Common myeloid progenitor, CD34-positive (primary cell): Measurements from ENCODE around the gene BPIFB4.

Experiments used
- CTCF ChIA-PET: fragments of 350-600 bp; sonication (Branson Sonifier 250); formaldehyde crosslinking; loops from one replicate; lab custom pipeline; 2021; ENCODE audit warnings: antibody characterized with exemption; lab: Charles Lee
- POLR2A ChIA-PET: fragments of 350-600 bp; sonication (Branson Sonifier 250); formaldehyde crosslinking; loops from one replicate; lab custom pipeline; 2021; ENCODE audit warnings: antibody characterized with exemption; lab: Charles Lee
- DNase-seq, 3 donors: peaks; one replicate each; pipeline versions ENCODE4 v3.0.0 to v3.0.0-alpha.2; 2013
- H3K27ac ChIP-seq, 2 experiments: 1 replicate in 1 of 2; 2 replicates in 1 of 2; pipeline ENCODE4 v1.7.0; 2013; ENCODE audit warnings: inconsistent platforms in 2 of 2, low read length in 2 of 2, mild to moderate bottlenecking in 2 of 2, low read depth in 1 of 2, moderate library complexity in 1 of 2; ENCODE audit not compliant: severe bottlenecking in 2 of 2, insufficient read depth in 1 of 2, poor library complexity in 1 of 2
- H3K27me3 ChIP-seq, 5 experiments: replicated peaks in 2 of 5; 1 replicate in 3 of 5; 2 replicates in 2 of 5; pipeline versions ENCODE4 v1.6.1 to v1.7.0; 2013; ENCODE audit warnings: low read length in 4 of 5, mild to moderate bottlenecking in 2 of 5, moderate library complexity in 2 of 5, inconsistent platforms in 1 of 5; ENCODE audit not compliant: insufficient read depth in 5 of 5, control insufficient read depth in 4 of 5
- H3K36me3 ChIP-seq, 4 experiments: 1 replicate in 2 of 4; 2 replicates in 2 of 4; pipeline versions ENCODE4 v1.6.1 to v1.7.0; 2013; ENCODE audit warnings: low read length in 3 of 4, control low read depth in 1 of 4, mild to moderate bottlenecking in 1 of 4; ENCODE audit not compliant: control insufficient read depth in 4 of 4, insufficient read depth in 4 of 4
- H3K4me1 ChIP-seq, 4 experiments: 1 replicate in 3 of 4; 2 replicates in 1 of 4; pipeline versions ENCODE4 v1.6.1 to v1.7.1; 2013; ENCODE audit warnings: low read length in 3 of 4, mild to moderate bottlenecking in 3 of 4, control low read depth in 1 of 4, inconsistent platforms in 1 of 4, moderate library complexity in 1 of 4; ENCODE audit not compliant: control insufficient read depth in 4 of 4, insufficient read depth in 4 of 4; ENCODE audit errors: control extremely low read depth in 1 of 4
- H3K4me3 ChIP-seq, 7 experiments: 1 replicate in 4 of 7; 2 replicates in 3 of 7; pipeline versions ENCODE4 v1.5.1 to v1.7.0; 2013; ENCODE audit warnings: mild to moderate bottlenecking in 7 of 7, low read length in 6 of 7, moderate library complexity in 6 of 7, inconsistent platforms in 2 of 7, low read depth in 2 of 7, control low read depth in 1 of 7; ENCODE audit not compliant: insufficient read depth in 4 of 7, control insufficient read depth in 1 of 7; ENCODE audit errors: extremely low read depth in 1 of 7
- H3K9me3 ChIP-seq, 5 experiments: 1 replicate in 4 of 5; 2 replicates in 1 of 5; pipeline versions ENCODE4 v1.6.1 to v1.7.1; 2013; ENCODE audit warnings: low read length in 4 of 5, mild to moderate bottlenecking in 2 of 5, inconsistent platforms in 1 of 5, low read depth in 1 of 5, moderate library complexity in 1 of 5; ENCODE audit not compliant: control insufficient read depth in 4 of 5, insufficient read depth in 2 of 5; ENCODE audit errors: control extremely low read depth in 1 of 5
- WGBS: methylation state at CpG from one replicate; pipeline ENCODE4 v1.1.5; 2013; ENCODE audit not compliant: insufficient coverage; 5-methylcytosine and 5-hydroxymethylcytosine counted together

Gene BPIFB4

GRCh38 chr20:33125983-33126382, 46.5 kb downstream of the BPIFB4 start:
- CTCF ChIA-PET: no interaction called here

GRCh38 chr20:33127422-33128097, 48.1 kb downstream of the BPIFB4 start:
- WGBS: 100% methylated on average over 2 of the region's 4 CpGs
- no peaks in the 10 kb centered on the region for H3K9me3 ChIP-seq
- no peak overlapping the region for H3K4me3 ChIP-seq
- no peaks in the 10 kb centered on the region for H3K4me1 ChIP-seq
- peaks cover 0 to 14% (median 6%) of the 10 kb centered on the region in 5 experiments for H3K27me3 ChIP-seq
- POLR2A ChIA-PET: no interaction called here
- no peak for DNase-seq
- H3K36me3 ChIP-seq: no peaks in the 10 kb centered on the region
- CTCF ChIA-PET: no interaction called here
- H3K27ac ChIP-seq: no peak overlapping the region

More at GRCh38 chr20:33125983-33126382, 46.5 kb downstream of the BPIFB4 start:
- no peak overlapping the region for H3K27ac ChIP-seq
- POLR2A ChIA-PET: no interaction called here
- no peaks in the 10 kb centered on the region for H3K4me1 ChIP-seq
- H3K27me3 ChIP-seq: peaks cover 0 to 14% (median 2%) of the 10 kb centered on the region in 5 experiments
- no peaks in the 10 kb centered on the region for H3K9me3 ChIP-seq
- DNase-seq: peak in 1 of 3 donors; percentile 2
- WGBS: 81% methylated on average over 4 of the region's 6 CpGs
- H3K36me3 ChIP-seq: no peaks in the 10 kb centered on the region
- no peak overlapping the region for H3K4me3 ChIP-seq

GRCh38 chr20:33130568-33131061, 51.2 kb downstream of the BPIFB4 start:
- ChIA-PET CTCF (no interaction called here), POLR2A (no interaction called here)
- no peak for DNase-seq
- H3K36me3 ChIP-seq: no peaks in the 10 kb centered on the region
- peaks cover 0 to 11% (median 7%) of the 10 kb centered on the region in 5 experiments for H3K27me3 ChIP-seq
- 97% methylated on average over 5 of the region's 9 CpGs for WGBS
- H3K9me3 ChIP-seq: no peaks in the 10 kb centered on the region
- no peaks in the 10 kb centered on the region for H3K4me1 ChIP-seq
- H3K4me3 ChIP-seq: no peak overlapping the region
- no peak overlapping the region for H3K27ac ChIP-seq

GRCh38 chr20:33131949-33132473, 52.6 kb downstream of the BPIFB4 start:
- Histone ChIP-seq H3K4me1 (no peaks in the 10 kb centered on the region), H3K27ac (no peak overlapping the region), H3K9me3 (no peaks in the 10 kb centered on the region), H3K27me3 (peaks cover 0 to 7% (median 7%) of the 10 kb centered on the region in 5 experiments), H3K4me3 (no peak overlapping the region), H3K36me3 (no peaks in the 10 kb centered on the region)
- DNase-seq: no peak
- ChIA-PET CTCF (no interaction called here), POLR2A (no interaction called here)
- 100% methylated on average over 1 of the region's 5 CpGs for WGBS

- H3K27ac ChIP-seq: no peak overlapping the region
- no peaks in the 10 kb centered on the region for H3K4me1 ChIP-seq
- WGBS: 62% methylated on average over 13 of the region's 14 CpGs
- POLR2A ChIA-PET: no interaction called here
- H3K27me3 ChIP-seq: peaks cover 0 to 7% (median 3%) of the 10 kb centered on the region in 5 experiments
- no peak for DNase-seq
- H3K36me3 ChIP-seq: no peaks in the 10 kb centered on the region
- H3K4me3 ChIP-seq: no peak overlapping the region
- no peaks in the 10 kb centered on the region for H3K9me3 ChIP-seq
- CTCF ChIA-PET: no interaction called here
Observed at GRCh38 chr20:33132513-33133372, 53.3 kb downstream of the BPIFB4 start.

- DNase-seq: no peak
- POLR2A ChIA-PET: no interaction called here
- Histone ChIP-seq H3K27ac (no peak overlapping the region), H3K27me3 (peaks cover 0 to 7% (median 3%) of the 10 kb centered on the region in 5 experiments), H3K36me3 (no peaks in the 10 kb centered on the region), H3K4me3 (no peak overlapping the region), H3K4me1 (no peaks in the 10 kb centered on the region), H3K9me3 (peaks cover 0 to 6% (median 0%) of the 10 kb centered on the region in 5 experiments)
- WGBS: 90% methylated on average over 11 of the region's 11 CpGs
- CTCF ChIA-PET: no interaction called here
Observed at GRCh38 chr20:33133373-33133941, 54.0 kb downstream of the BPIFB4 start.
